Osteoblast (primary cell): ENCODE results near the gene NRF1. TPM values are rescaled to one million over a fixed set of nuclear protein-coding genes. Genes with fewer than 3 reads are reported as not detected.
"Not testable (repeated sequence)": the region's sequence is repeated elsewhere in the genome, so short reads cannot be mapped to it uniquely, and the experiment has no call there.

Experiments used
- DNase-seq: peaks from one replicate; pipeline ENCODE4 v3.0.0; 2011; ENCODE audit warnings: low spot score, mixed read lengths; ENCODE audit not compliant: insufficient read length; ENCODE audit errors: missing footprints
- H2AFZ ChIP-seq: 2 replicates; pipeline ENCODE4 v1.6.0; 2011; ENCODE audit warnings: mild to moderate bottlenecking, low read length
- H3K27ac ChIP-seq: 2 replicates; pipeline ENCODE4 v1.5.1; 2011; ENCODE audit warnings: mild to moderate bottlenecking, low read depth, low read length, moderate library complexity
- H3K27me3 ChIP-seq: 2 replicates; pipeline ENCODE4 v1.6.0; 2012; ENCODE audit warnings: mild to moderate bottlenecking, control low read depth, inconsistent platforms, low read length, moderate library complexity; ENCODE audit not compliant: insufficient read depth
- H3K36me3 ChIP-seq: 2 replicates; pipeline ENCODE4 v1.5.1; 2011; ENCODE audit warnings: mild to moderate bottlenecking, low read length, control low read depth, moderate library complexity; ENCODE audit not compliant: insufficient read depth
- H3K4me1 ChIP-seq: 2 replicates; pipeline ENCODE4 v1.5.1; 2011; ENCODE audit warnings: mild to moderate bottlenecking, low read length, control low read depth, moderate library complexity; ENCODE audit not compliant: insufficient read depth
- H3K4me2 ChIP-seq: 2 replicates; pipeline ENCODE4 v1.6.0; 2011; ENCODE audit warnings: mild to moderate bottlenecking, low read length; ENCODE audit not compliant: insufficient read depth
- H3K4me3 ChIP-seq: fragments of 200-600 bp; sonication (generic); 3 replicates; pipeline ENCODE4 v1.5.1; 2012; ENCODE audit warnings: mild to moderate bottlenecking, low read length, inconsistent platforms; ENCODE audit not compliant: insufficient read depth
- H3K79me2 ChIP-seq: 2 replicates; pipeline ENCODE4 v1.6.0; 2012; ENCODE audit warnings: mild to moderate bottlenecking, low read length, control low read depth, inconsistent platforms; ENCODE audit not compliant: insufficient read depth
- H3K9me3 ChIP-seq: 2 replicates; pipeline ENCODE4 v1.5.1; 2011; ENCODE audit warnings: low read depth, low read length, control low read depth
- H4K20me1 ChIP-seq: 2 replicates; pipeline ENCODE4 v1.6.0; 2012; ENCODE audit warnings: mild to moderate bottlenecking, low read length, control low read depth; ENCODE audit not compliant: insufficient read depth
- CTCF ChIP-seq: IDR thresholded peaks from 2 replicates; pipeline ENCODE4 v1.5.1; 2011; ENCODE audit warnings: mild to moderate bottlenecking, low read depth, low read length, moderate library complexity; ENCODE audit errors: extremely low read depth
- total RNA-seq: library from RNA; depleted of rRNA; stranded (reverse); fragments of >200 nt; gene quantifications from 2 replicates; pipeline ENCODE4 v1.2.3, GENCODE V29; 2012

The NRF1 gene
- total RNA-seq, 1 donor, result 14.8 TPM

DNA sequence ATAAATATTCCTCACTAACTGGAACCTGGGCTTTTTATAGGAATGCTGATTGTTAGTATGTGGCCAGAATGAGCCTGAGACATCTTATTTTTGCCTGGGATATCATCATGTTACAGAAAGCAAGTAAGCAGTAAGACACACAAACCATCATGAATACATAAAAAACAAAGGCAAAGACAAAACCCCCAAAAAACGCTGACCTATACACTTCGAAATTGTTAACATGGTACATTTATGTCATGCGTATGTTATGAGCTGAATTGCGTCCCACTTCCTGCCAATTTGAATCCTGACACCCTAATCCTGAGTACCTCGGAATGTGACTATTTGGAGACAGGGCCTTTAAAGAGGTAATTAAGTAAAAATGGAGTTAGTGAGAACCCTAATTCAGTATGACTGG, 12.3 kb upstream of the NRF1 start:
- no peaks in the 10 kb centered on the region for H3K79me2 ChIP-seq
- no peak overlapping the region for H3K4me2 ChIP-seq
- TF ChIP-seq CTCF, result no peak
- peaks cover 28% of the 10 kb centered on the region for H3K4me1 ChIP-seq
- H3K4me3 ChIP-seq, result no peak overlapping the region
- H3K36me3 ChIP-seq, result no peaks in the 10 kb centered on the region
- DNase-seq, result no peak
- H3K27ac ChIP-seq, result no peak overlapping the region
- no peak overlapping the region for H2AFZ ChIP-seq
- H3K27me3 ChIP-seq, result no peaks in the 10 kb centered on the region
- no peaks in the 10 kb centered on the region for H3K9me3 ChIP-seq
- no peaks in the 10 kb centered on the region for H4K20me1 ChIP-seq

- H3K27me3 ChIP-seq, H3K4me2 ChIP-seq, H2AFZ ChIP-seq, H3K4me1 ChIP-seq, H3K79me2 ChIP-seq, H3K27ac ChIP-seq, H3K4me3 ChIP-seq, H3K36me3 ChIP-seq, H4K20me1 ChIP-seq, H3K9me3 ChIP-seq, DNase-seq: not testable (repeated sequence)
These were observed 7.9 kb upstream of the NRF1 start for GRCh38 chr7:129603594-129603993.

- not testable (repeated sequence) for H3K27ac ChIP-seq, H3K4me2 ChIP-seq, H3K4me3 ChIP-seq, DNase-seq, H3K4me1 ChIP-seq, H4K20me1 ChIP-seq, H3K9me3 ChIP-seq, H3K27me3 ChIP-seq, H3K36me3 ChIP-seq, H2AFZ ChIP-seq, H3K79me2 ChIP-seq
These were observed 7.5 kb upstream of the NRF1 start for GRCh38 chr7:129604021-129604420.

DNA sequence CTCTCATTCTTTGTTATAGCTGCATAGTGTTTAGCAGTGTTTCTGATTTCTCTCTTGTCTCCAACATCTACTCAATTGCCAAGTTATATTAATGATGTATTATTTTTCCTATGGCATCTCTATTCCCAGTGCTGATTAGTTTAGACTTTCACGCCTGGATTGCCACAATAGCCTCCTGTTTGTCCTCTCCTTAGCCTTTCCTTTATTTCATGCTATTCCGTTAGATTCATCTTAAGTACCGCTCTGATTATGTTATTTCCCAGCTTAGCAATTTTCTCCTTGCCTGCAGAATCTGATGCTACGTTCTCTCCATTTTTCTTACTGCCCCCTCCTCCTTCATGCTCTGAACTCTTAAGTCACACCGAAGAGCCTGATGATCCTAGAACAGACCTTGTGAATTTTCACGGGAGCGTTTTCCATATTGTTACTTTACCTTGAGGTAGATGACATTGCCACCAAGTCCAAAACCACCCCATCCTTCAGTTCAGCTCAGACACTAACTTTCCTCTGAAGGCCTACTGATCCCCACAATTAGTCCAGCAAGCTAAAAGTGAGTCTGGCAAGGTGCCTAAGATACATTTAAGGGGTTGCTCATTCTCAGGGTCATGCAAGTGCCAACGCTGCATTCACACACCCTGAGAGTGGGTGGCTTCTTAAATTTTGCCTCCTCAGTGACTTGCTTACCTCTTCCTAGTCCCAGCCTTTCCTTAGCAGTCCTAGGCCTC, 6.6 kb upstream of the NRF1 start:
- H2AFZ ChIP-seq, result no peak overlapping the region
- peaks cover 5% of the 10 kb centered on the region for H3K36me3 ChIP-seq
- no peaks in the 10 kb centered on the region for H3K27me3 ChIP-seq
- H3K4me2 ChIP-seq, result no peak overlapping the region
- peaks cover 11% of the 10 kb centered on the region for H3K4me1 ChIP-seq
- TF ChIP-seq CTCF, result no peak
- H4K20me1 ChIP-seq, result no peaks in the 10 kb centered on the region
- DNase-seq, result no peak
- no peak overlapping the region for H3K27ac ChIP-seq
- no peak overlapping the region for H3K4me3 ChIP-seq
- peaks cover 11% of the 10 kb centered on the region for H3K79me2 ChIP-seq
- H3K9me3 ChIP-seq, result no peaks in the 10 kb centered on the region

GRCh38 chr7:129605960-129606614, 5.4 kb upstream of the NRF1 start:
- Histone ChIP-seq H3K36me3 (peaks cover 5% of the 10 kb centered on the region), H3K79me2 (peaks cover 23% of the 10 kb centered on the region), H3K27me3 (no peaks in the 10 kb centered on the region), H2AFZ (no peak overlapping the region), H3K27ac (no peak overlapping the region), H3K4me3 (no peak overlapping the region), H3K4me2 (no peak overlapping the region), H4K20me1 (no peaks in the 10 kb centered on the region), H3K9me3 (no peaks in the 10 kb centered on the region), H3K4me1 (peaks cover 22% of the 10 kb centered on the region)
- no peak for DNase-seq
- no peak for TF ChIP-seq CTCF
